HK-2 (cell line): ENCODE results near the gene UTP18.
A peak's percentile ranks its signal among the peaks of the same experiment; 100 is the strongest.
"Not testable (repeated sequence)": the region's sequence is repeated elsewhere in the genome, so short reads cannot be mapped to it uniquely, and the experiment has no call there.

ENCODE experiments used
- DNase-seq: peaks from one replicate; pipeline ENCODE4 v3.0.0-alpha.2; 2018; ENCODE audit not compliant: unreplicated experiment

The UTP18 gene

DNA sequence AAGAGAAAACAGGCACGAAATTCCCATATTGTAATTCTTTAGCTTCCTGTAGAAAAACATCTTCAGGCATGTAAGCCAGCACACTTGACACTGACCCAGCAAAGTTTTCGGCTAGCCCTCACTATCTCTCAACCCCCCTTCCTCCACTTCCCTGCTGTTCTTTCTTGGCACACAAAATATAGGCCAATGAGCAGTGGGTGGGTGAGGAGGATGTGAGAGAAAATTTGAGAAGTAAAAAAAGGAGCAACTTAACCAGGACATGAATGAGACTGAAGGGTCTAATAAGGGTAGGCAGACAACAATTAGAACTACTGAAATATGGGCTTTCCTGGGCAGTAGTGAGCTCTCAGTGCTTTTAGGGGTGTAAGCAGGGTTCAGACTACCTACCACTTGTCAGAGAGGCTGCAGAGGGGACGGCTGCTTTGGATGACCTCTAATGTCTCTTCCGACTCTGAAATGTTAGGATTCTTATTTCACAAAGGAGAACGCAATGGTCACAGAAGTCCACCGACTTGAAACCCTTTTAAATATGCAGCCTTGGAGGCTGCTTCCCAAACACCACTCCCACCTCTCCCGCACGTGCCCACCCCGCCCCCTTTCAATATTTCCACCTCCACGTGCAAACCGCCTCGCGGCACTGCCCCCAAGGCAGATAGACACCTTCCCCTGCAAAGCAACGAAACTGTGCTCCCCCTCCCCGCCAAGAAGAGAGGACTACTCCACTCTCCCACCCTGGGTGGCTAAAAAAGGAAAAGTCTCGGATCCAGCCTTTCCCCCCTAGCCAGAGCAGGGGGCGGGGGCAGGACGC lies 1.4 kb upstream of the UTP18 start:
- DNase-seq: peak; percentile 29

DNA sequence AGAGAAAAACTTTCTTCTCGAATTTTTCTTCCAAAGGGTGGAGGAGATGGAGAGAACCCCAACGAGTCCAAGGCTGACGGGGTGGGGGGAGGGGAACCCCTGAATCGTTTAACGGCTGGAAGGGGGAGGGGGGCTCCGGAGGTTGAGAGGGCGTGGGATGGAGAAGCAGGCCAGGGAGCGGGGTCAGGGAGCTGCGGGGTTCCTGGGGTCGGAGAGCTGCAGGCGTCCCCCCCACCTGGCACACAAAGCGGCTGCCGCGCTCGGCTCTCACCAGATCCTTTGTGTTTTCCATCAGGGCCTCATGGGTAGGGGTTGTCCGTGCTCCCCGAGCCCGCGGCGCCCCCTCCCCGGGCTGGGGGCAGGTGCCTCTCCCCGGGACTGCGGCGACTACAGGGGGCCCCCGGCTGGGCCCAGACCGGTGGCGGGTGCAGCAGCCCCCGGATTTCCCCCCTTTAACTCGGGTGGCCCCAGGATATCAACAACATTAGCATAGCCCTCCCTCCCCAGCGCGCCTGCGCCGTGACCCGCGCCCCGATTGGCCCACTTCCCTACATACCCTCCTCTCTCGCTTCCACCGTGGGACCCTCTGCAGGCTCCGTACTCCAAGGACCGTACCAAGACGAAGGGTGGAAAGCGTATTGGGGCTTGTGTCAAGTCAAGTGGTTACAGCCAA lies 646 bp upstream of the UTP18 start, which contains the start of gene MBTD1:
MBTD1 (minus strand) TSS at position 486 of the 673 bp plus-strand sequence. CDS start 34,888 bp downstream, outside the sequence.
- DNase-seq: peak; percentile 90

DNA sequence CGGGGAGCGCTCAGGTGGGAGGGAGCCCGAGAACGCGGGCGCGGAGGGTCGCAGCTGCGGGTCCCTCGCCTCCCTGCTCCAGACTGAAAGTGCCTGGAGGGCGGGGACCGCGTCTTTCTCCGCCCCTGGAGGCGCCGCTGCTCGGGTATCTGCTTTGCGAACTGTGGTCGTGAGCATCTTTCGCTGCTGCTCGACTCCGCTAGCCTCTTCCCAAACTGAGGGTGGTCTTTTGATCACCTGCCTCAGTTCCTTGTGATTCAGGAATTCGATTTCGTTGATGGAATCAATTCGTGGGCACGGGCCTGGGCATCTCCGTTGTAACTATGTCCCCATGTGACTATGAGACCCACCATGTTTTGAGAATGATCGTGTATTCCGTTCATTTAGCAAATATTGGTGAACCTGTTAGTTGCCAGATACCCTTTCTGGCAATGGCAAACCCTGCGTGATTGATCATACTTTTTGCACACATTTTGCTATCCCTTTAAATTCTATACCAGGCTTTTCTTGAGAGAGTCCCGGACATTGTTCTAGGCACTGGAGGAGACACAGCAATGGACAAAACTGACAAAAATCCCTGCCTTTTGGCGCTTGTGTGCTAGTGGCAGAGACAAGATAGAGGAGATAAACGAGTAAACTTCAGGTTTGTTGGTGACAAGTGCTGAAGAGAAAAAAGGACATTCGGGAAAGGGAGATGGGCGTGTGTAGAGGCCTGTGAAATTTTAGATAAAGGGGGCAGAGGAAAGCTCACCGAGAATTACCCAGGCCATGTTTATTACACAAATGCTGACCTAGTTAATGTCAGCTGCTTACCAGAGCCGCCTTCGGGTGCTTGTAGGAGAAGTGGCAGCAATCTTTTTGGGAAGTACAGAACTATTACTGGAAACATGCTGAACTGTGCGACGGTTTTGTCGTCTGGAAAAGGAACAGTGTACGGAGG lies 948 bp downstream of the UTP18 start:
- DNase-seq: no peak

DNA sequence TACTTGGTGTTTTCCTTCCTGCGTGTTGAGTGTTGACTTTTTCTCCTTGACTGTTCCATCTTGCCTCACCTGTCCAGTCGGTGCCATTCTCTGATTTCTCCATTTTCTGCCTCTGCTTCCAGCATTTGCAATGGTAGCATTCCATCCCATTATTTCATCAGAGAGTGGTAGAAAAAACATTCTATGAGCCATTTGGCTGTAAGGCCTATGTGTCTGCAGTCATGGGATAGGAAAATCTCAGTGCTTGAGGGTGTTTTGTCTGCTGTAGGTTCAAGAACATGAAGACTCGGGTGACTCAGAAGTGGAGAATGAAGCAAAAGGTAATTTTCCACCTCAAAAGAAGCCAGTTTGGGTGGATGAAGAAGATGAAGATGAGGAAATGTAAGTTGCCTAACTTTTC lies 2.7 kb downstream of the UTP18 start:
- peak; percentile 4 for DNase-seq

DNA sequence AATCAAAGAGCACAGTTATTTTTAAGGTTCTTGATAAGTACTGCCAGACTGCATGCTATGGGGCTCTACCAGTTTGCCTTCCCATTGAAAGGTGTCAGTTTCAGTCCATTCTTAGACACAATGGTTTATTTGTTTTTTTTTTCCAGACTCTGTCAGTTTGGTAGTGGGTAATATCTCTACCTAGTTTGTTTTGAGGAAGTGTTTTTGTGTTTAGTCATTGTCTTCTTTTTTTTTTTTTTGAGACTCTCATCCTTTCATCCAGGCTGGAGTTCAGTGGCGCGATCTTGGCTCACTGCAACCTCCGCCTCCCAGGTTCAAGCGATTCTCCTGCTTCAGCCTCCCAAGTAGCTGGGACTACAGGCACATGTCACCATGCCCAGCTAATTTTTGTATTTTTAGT lies 4.1 kb downstream of the UTP18 start:
- not testable (repeated sequence) for DNase-seq

DNA sequence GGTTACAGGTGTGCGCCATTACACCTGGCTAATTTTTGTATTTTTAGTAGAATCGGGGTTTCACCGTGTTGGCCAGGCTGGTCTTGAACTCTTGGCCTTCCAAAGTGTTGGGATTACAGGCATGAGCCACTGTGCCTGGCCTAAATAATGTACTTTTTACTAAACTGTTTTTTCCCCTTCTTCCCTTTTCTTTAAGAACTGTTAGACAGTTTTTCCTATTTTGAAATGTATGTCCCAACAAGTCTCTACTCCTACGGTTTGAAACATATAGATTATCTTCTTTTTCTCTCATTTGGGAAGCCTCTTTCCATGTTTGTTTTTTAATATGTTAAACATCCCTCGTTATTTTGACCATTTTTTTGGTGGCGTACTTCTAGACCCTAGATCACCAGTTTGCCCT lies 9.6 kb downstream of the UTP18 start:
- no peak for DNase-seq

DNA sequence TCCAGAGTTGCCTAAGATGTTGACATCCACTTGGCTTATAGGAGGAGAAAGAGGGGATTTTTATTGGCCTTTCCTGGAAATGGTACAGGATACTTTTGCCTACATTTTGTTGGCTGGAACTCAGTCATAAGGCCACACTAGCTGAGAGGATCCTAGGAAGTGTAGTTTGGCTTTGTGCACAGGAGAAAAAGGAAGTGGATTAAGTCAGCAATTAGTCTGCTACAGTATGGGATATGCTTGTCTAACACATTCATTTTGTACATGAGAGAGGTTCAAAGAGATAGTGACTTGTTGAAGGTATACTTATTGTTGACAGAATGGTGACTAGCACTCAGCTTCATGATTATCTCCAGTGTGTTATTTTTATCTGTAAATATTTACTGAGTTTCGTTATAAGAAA lies 10.3 kb downstream of the UTP18 start:
- DNase-seq: no peak

DNA sequence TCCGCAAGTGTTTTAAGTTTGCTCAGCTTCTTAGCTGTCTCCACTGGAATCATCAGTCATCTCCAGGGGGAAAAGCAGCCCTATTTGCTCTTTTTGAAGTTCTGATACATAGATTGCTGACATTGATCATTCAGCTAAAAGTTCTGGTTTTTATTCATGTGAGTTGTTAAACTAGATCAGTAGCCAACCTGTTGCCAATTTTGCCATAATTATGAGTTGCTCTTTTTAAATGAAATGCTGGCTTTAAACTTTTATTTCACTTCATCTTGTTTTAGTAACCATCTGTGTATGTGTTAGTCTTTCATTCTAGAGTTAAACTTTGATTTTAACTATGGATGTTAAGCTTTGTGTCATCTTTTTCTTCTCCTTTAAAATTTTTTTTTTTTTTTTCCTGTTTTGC lies 12.5 kb downstream of the UTP18 start:
- no peak for DNase-seq

DNA sequence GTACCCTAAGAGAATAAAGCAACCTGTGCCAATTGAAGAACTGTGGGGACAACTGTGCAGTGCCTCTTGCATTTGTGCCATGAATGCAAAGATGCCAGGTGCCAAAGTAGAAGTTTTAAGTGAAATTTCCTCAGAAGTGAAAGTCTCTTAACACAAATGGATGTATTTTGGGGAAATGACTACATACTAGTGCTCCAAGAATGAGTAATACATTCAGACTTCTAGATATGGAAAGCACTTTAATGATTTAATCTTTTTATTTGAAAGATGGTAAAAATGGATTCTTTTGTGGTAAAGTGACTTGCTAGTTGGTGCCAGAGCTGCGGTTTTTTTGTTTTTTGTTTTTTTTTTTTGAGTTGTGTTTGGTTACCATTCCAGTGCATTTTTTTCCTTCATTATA lies 15.0 kb downstream of the UTP18 start:
- DNase-seq: no peak

DNA sequence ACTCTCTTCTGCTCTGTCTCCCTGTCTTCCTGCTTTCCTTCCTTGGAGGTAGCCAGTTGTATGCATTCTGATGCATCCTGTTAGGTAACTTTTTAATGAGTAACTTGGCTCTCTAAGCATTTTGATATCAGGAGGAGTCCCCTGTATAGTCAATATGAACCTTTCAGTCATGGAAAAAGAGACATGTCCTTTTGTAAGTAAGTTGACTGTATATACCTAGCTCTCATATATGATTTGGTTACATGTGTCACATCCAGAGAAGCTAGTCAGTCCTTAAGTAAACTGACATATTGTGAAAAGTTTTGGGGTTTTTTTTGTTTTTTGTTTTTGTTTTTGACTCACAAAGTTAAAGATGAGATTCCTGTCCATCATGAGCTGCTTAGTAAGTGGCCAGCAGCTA lies 18.8 kb downstream of the UTP18 start:
- DNase-seq: no peak

DNA sequence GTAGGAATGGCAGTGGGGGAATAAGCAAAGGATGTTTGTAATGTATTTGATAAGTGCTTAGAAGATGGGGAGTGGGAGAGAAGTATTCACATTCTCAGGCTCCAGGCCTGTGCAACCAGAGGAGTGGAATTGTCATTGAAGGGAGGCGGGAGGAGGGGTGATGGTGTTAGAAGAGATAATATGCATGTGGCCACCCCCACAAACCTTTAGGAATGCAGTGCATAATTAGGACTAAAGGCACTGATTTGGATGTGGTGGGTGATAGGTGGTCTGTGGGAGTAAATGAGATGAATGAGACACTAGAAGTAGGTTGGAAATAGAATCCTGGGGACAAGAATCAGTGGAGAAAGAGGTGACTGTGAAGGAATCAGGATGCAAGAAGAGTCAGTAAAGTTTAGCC lies 27.1 kb downstream of the UTP18 start:
- no peak for DNase-seq

DNA sequence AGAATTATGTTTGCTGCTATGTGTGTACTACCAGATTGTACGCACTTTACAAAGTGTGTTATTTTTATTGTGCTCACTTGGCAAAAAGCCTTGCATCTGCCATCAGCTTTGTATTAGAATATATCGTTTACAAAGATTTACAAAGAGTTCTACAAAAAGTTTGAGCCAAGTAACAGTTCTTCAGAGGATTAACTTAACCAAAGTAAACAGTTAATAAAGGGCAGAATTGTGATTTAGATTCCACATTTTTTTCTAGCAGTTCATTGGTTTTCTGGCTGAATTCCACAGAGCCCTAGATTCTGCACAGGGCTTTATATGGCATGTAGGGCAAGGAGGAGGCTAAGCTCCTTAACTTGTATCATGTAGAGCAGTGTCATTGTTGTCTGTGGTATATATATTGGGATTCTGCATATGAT lies 29.4 kb downstream of the UTP18 start:
- no peak for DNase-seq

DNA sequence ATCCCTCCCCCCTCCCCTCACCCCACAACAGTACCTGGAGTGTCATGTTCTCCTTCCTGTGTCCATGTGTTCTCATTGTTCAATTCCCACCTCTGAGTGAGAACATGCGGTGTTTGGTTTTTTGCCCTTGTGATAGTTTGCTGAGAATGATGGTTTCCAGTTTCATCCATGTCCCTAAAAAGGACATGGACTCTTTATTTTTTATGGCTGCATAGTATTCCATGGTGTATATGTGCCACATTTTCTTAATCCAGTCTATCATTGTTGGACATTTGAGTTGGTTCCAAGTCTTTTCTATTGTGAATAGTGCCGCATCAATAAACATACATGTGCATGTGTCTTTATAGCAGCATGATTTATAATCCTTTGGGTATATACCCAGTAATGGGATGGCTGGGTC lies 34.0 kb downstream of the UTP18 start:
- not testable (repeated sequence) for DNase-seq

DNA sequence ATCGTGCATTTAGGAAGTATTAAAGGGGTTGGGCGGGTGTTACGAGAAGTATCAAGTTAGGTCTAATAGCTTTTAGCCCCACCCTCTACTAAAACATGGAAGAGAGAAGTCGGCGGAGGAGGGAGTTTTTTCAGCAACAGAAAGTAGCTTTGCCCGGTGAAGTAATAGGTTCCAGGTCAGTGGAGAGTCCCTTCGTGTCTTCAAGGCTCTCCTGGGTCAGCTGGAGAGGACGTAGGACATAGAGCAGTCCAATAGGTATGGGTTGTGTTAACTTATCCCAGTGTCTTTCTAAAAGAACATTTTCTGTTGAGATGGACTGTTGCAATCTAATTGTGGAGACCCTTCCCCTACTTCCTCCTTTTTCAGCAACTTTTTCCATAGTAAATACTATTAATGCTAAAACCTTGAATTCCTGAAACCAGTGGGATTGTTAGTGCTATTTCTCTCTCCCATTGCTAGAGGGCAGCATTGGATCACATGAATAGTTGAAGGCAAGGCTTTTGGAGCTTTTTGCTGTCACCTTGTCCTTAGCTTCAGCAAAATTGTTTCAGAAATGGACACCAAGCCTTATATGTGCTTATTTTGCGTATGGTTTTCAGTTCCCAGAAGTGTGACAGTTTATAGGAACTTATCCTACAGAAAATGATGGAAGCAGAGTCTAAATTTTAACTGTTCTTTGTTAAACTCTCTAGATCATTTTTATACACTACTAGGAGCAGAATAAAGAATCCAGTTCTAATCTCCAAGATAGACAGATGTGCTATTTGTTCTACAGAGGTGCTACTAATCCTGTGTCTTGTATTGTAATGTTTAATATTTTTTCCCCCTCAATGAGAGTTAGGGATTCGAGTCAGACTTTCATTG lies 38.4 kb downstream of the UTP18 start:
- no peak for DNase-seq

DNA sequence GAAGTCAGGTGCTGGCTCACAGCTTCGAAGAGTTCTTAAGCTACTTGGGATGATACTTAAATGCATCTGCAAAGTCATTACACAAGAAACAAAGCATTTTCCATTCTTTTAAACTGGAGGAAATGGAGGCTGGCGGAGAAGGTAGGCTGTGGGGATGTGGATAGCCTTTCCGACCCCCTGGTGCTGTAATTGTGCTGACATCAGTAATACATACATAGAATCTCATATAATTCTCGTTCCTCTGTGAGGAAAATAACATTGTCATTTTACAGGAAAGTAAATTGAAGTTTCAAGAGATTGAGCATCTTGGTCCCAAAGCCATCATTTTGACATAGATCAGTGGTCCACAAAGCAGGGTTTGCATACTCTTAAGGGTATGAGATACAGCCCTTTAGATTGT lies 39.5 kb downstream of the UTP18 start:
- no peak for DNase-seq

DNA sequence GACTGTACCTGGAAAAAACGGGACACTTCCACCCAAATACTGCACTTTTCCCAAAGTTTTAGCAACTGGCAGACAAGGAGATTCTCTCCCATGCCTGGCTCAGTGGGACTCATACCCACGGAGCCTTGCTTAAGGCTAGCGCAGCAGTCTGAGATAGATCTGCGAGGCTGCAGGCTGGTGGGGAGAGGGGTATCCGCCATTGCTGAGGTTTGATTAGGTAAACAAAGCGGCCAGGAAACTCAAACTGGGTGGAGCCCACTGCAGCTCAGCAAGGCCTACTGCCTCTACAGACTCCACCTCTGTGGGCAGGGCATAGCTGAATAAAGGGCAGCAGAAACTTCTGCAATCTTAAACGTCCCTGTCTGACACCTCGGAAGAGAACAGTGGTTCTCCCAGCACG lies 44.8 kb downstream of the UTP18 start:
- no peak for DNase-seq

DNA sequence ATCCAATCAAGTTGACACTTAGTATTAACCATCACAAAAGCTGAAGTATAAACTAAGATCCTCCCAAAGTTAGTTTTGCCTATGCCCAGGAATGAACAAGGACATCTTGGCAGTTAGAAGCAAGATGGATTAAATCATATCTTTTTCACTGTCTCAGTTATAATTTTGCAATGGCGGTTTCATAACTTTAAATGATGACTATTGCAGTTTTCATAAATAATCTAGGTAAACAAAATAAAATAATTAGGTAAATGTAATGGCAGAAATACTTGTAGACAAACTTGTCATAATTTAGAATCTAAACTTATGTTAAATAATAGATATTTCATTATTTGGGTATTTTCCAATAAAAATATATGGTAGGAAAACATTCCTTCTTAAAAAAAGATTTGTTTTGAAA lies 51.7 kb downstream of the UTP18 start:
- DNase-seq: not testable (repeated sequence)

DNA sequence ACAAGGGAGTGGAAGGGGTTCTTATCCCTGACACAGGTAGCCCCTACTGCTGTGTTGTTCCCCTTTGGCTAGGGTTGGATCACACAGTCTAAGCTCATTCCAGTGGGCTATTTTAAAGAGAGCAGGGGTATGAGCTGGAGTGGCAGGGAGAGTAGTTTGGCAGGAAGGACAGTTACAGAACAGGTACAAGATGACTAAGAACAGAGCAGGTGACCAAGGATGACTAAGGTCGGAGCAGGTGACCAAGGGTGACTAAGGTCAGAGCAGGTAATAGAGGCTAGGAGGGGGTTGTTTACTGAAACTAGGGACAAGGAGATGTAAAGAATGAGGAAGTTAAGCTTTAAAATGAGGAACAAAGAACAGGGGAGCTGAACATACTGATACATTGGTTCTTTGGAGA lies 58.8 kb downstream of the UTP18 start:
- DNase-seq: no peak

DNA sequence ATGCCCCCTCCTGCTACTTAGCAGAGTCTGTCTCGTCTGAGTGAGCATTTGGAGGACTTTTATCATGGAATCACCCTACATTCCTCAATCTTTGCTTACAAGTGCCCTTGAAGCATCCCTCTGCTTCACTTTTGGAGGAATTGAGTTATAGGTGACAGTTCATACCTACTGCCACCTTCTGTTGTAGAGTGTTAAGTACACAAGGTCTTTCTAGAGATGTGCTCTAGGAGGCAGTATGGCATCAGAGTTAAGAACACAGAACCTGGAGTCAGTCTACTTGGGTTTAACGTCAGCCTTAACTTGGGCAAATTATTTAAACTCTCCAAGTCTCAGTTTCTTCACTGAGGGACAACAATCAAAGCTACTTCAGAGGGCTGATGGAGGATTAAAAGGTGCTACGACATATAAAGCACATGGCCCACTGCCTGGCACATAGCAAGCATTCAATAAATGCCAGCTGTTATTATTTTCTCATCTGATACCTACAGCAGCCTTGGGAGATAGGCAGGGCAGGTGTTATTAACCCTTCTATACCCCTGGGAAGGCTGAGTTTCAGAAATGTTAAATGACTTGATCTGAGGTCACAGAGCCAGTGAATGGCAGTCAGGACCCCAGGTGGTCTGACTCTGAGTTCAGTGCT lies 62.2 kb downstream of the UTP18 start:
- DNase-seq: no peak

DNA sequence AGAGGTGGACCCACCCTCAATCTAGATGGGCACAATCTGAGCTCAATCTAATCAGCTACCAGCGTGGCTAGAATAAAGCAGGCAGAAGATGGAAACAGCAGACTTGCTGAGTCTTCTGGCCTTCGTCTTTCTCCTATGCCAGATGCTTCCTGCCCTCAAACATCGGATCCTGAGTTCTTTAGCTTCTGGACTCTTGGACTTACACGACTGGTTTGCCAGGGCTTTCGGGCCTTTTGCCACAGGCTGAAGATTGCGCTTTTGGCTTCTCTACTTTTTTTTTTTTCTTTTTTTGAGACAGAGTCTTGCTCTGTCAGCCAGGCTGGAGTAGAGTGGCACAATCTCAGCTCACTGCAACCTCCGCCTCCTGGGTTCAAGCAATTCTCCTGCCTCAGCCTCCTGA lies 65.1 kb downstream of the UTP18 start:
- no peak for DNase-seq
